NCI-H128 (cell line): ENCODE measurements around the gene ROR2.

Experiments
- DNase-seq: peaks from one replicate; lab custom pipeline; 2025; ENCODE audit not compliant: unreplicated experiment; lab: John Stamatoyannopoulos, UW

Gene ROR2

GRCh38 chr9:91693226-91693625 lies 256.8 kb downstream of the ROR2 start:
- no peak for DNase-seq

GRCh38 chr9:91690540-91691249 lies 259.3 kb downstream of the ROR2 start:
- no peak for DNase-seq

GRCh38 chr9:91689006-91689405 lies 261.0 kb downstream of the ROR2 start:
- no peak for DNase-seq

- DNase-seq = no peak
These were observed 266.8 kb downstream of the ROR2 start for GRCh38 chr9:91683269-91683668.

- no peak for DNase-seq
These were observed 267.2 kb downstream of the ROR2 start for GRCh38 chr9:91682806-91683205.

- DNase-seq = peak; percentile 50
These were observed 268.3 kb downstream of the ROR2 start for GRCh38 chr9:91681461-91682305.

- DNase-seq = no peak
These were observed 269.0 kb downstream of the ROR2 start for GRCh38 chr9:91680998-91681397.

GRCh38 chr9:91680106-91680505 lies 269.9 kb downstream of the ROR2 start:
- no peak for DNase-seq

GRCh38 chr9:91678807-91679580 lies 271.0 kb downstream of the ROR2 start:
- DNase-seq = no peak

GRCh38 chr9:91677822-91678436 lies 272.1 kb downstream of the ROR2 start:
- DNase-seq = no peak

- no peak for DNase-seq
These were observed 272.7 kb downstream of the ROR2 start for GRCh38 chr9:91677331-91677730.

- DNase-seq = no peak
These were observed 274.0 kb downstream of the ROR2 start for GRCh38 chr9:91676046-91676445.

GRCh38 chr9:91664663-91665062 lies 285.4 kb downstream of the ROR2 start:
- no peak for DNase-seq

- no peak for DNase-seq
These were observed 286.2 kb downstream of the ROR2 start for GRCh38 chr9:91663858-91664257.

- DNase-seq = no peak
These were observed 288.6 kb downstream of the ROR2 start for GRCh38 chr9:91661451-91661850.

- no peak for DNase-seq
These were observed 289.5 kb downstream of the ROR2 start for GRCh38 chr9:91660521-91660920.

- no peak for DNase-seq
These were observed 290.2 kb downstream of the ROR2 start for GRCh38 chr9:91659529-91660495.

- DNase-seq = no peak
These were observed 291.4 kb downstream of the ROR2 start for GRCh38 chr9:91658513-91659105.

GRCh38 chr9:91657501-91657900 lies 292.5 kb downstream of the ROR2 start:
- DNase-seq = no peak

- no peak for DNase-seq
These were observed 294.4 kb downstream of the ROR2 start for GRCh38 chr9:91655658-91656057.
